GM23338 (cell line): ENCODE measurements around the gene OSCAR. TPM values are rescaled to one million over a fixed set of nuclear protein-coding genes. Genes with fewer than 3 reads are reported as not detected.

Experiments
- CREB1 ChIP-seq: fragments of 250-450 bp; sonication (Bioruptor Pico); IDR thresholded peaks from 2 replicates; pipeline ENCODE4 v1.5.0; 2020; ENCODE audit warnings: low read depth, mild to moderate bottlenecking, moderate library complexity
- EZH2 ChIP-seq: fragments of 200-600 bp; sonication (generic); IDR thresholded peaks from one replicate; pipeline ENCODE4 v1.8.0; 2017; ENCODE audit warnings: antibody characterized with exemption, mild to moderate bottlenecking, low read depth; ENCODE audit not compliant: unreplicated experiment
- polyA plus RNA-seq: library from polyadenylated mRNA; unstranded; fragments of >200 nt; fragmentation: Nextera tagmentation; extraction: Ambion mirVana; gene quantifications from 2 replicates; pipeline ENCODE4 v1.2.1, GENCODE V29; 2016
- total RNA-seq: library from RNA; depleted of rRNA; stranded (reverse); fragments of >200 nt; shearing (Covaris generic); gene quantifications from 2 replicates; pipeline ENCODE4 v1.2.3, GENCODE V29; 2014
- TF ChIP-seq, protein P1 (sequence below): fragments of 250-450 bp; sonication (Bioruptor Pico); IDR thresholded peaks from 2 replicates; pipeline ENCODE4 v1.5.0; 2020; ENCODE audit warnings: mild to moderate bottlenecking, moderate library complexity
- TF ChIP-seq, protein P2 (sequence below): IDR thresholded peaks from one replicate; pipeline ENCODE4 v1.6.1; 2018; ENCODE audit warnings: antibody characterized with exemption; ENCODE audit not compliant: unreplicated experiment

OSCAR gene
- total and polyA plus RNA-seq, 2 experiments from 2014 or later: 0.31 to 1.6 TPM

DNA sequence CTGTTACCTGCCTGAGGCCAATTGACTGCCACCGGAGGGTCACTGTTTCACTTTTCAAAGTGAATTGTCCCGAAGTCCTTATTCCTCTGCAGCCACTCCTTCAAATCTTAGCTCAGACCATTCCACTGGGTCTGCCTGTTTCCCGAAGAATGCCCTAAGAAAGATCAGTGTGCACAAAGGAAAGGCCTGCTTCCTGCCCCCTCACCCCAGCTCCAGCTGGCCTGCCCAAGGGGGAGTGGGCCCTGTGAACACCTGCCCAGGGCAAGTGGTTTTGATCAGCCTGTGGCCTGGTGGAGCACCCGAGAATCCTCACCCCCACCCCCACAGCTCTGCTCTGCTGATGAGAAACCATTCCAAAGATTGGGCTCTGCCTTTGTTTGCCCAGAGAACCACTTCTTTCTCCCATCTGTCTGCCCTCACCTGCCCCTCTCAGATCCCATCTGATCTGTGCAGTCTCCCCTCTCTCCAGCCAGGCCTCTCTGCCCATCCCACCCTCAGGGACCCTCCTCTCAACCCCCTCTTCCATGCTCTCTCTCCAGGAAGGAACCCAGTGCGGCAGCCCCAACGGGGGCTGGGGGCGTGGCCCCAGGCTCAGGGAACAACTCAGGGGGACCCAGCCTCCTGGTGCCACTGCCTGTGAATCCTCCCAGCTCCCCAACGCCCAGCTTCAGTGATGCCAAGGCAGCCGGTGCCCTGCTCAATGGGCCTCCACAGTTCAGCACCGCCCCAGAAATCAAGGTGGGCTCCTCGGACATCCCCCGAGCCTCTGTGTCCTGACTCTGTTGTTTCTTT lies 48.6 kb upstream of the OSCAR start (continued):
- TF ChIP-seq, protein P1, sequence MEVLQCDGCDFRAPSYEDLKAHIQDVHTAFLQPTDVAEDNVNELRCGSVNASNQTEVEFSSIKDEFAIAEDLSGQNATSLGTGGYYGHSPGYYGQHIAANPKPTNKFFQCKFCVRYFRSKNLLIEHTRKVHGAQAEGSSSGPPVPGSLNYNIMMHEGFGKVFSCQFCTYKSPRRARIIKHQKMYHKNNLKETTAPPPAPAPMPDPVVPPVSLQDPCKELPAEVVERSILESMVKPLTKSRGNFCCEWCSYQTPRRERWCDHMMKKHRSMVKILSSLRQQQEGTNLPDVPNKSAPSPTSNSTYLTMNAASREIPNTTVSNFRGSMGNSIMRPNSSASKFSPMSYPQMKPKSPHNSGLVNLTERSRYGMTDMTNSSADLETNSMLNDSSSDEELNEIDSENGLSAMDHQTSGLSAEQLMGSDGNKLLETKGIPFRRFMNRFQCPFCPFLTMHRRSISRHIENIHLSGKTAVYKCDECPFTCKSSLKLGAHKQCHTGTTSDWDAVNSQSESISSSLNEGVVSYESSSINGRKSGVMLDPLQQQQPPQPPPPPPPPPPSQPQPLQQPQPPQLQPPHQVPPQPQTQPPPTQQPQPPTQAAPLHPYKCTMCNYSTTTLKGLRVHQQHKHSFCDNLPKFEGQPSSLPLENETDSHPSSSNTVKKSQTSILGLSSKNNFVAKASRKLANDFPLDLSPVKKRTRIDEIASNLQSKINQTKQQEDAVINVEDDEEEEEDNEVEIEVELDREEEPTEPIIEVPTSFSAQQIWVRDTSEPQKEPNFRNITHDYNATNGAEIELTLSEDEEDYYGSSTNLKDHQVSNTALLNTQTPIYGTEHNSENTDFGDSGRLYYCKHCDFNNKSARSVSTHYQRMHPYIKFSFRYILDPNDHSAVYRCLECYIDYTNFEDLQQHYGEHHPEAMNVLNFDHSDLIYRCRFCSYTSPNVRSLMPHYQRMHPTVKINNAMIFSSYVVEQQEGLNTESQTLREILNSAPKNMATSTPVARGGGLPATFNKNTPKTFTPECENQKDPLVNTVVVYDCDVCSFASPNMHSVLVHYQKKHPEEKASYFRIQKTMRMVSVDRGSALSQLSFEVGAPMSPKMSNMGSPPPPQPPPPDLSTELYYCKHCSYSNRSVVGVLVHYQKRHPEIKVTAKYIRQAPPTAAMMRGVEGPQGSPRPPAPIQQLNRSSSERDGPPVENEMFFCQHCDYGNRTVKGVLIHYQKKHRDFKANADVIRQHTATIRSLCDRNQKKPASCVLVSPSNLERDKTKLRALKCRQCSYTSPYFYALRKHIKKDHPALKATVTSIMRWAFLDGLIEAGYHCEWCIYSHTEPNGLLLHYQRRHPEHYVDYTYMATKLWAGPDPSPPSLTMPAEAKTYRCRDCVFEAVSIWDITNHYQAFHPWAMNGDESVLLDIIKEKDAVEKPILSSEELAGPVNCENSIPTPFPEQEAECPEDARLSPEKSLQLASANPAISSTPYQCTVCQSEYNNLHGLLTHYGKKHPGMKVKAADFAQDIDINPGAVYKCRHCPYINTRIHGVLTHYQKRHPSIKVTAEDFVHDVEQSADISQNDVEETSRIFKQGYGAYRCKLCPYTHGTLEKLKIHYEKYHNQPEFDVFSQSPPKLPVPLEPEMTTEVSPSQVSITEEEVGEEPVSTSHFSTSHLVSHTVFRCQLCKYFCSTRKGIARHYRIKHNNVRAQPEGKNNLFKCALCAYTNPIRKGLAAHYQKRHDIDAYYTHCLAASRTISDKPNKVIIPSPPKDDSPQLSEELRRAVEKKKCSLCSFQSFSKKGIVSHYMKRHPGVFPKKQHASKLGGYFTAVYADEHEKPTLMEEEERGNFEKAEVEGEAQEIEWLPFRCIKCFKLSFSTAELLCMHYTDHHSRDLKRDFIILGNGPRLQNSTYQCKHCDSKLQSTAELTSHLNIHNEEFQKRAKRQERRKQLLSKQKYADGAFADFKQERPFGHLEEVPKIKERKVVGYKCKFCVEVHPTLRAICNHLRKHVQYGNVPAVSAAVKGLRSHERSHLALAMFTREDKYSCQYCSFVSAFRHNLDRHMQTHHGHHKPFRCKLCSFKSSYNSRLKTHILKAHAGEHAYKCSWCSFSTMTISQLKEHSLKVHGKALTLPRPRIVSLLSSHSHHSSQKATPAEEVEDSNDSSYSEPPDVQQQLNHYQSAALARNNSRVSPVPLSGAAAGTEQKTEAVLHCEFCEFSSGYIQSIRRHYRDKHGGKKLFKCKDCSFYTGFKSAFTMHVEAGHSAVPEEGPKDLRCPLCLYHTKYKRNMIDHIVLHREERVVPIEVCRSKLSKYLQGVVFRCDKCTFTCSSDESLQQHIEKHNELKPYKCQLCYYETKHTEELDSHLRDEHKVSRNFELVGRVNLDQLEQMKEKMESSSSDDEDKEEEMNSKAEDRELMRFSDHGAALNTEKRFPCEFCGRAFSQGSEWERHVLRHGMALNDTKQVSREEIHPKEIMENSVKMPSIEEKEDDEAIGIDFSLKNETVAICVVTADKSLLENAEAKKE (CRISPR knock-in tag): no peak
- TF ChIP-seq, protein P2, sequence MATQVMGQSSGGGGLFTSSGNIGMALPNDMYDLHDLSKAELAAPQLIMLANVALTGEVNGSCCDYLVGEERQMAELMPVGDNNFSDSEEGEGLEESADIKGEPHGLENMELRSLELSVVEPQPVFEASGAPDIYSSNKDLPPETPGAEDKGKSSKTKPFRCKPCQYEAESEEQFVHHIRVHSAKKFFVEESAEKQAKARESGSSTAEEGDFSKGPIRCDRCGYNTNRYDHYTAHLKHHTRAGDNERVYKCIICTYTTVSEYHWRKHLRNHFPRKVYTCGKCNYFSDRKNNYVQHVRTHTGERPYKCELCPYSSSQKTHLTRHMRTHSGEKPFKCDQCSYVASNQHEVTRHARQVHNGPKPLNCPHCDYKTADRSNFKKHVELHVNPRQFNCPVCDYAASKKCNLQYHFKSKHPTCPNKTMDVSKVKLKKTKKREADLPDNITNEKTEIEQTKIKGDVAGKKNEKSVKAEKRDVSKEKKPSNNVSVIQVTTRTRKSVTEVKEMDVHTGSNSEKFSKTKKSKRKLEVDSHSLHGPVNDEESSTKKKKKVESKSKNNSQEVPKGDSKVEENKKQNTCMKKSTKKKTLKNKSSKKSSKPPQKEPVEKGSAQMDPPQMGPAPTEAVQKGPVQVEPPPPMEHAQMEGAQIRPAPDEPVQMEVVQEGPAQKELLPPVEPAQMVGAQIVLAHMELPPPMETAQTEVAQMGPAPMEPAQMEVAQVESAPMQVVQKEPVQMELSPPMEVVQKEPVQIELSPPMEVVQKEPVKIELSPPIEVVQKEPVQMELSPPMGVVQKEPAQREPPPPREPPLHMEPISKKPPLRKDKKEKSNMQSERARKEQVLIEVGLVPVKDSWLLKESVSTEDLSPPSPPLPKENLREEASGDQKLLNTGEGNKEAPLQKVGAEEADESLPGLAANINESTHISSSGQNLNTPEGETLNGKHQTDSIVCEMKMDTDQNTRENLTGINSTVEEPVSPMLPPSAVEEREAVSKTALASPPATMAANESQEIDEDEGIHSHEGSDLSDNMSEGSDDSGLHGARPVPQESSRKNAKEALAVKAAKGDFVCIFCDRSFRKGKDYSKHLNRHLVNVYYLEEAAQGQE: no peak
- no peak for TF ChIP-seq EZH2
- no peak for TF ChIP-seq CREB1 (CRISPR knock-in tag)
